Measurements from ENCODE around the gene BET1L. TPM values are rescaled to one million over a fixed set of nuclear protein-coding genes. Genes with fewer than 3 reads are reported as not detected.
A peak's percentile ranks its signal among the peaks of the same experiment; 100 is the strongest.

Gene BET1L
- total and polyA plus RNA-seq, 2 experiments from 2014 or later = 19.5 to 22.8 TPM

DNA sequence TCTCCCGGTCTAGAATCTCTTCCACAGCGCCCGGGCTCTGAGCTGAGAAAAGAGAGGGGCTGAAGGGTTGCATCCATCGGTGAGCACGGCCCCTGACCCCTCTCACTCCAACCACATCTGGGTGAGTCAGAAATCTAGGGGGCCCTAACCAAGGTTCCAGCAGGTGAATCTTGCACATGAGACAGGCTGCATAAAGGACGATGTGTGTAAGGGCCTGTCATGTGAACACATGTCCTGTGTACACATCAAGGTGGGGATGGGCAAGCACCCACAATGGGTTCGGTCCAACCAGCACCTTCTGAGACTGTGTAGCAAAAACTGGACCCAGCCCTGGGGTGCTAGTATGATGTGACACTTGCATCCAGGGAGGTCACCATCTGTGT lies 1.2 kb downstream of the BET1L start:
- H3K27ac ChIP-seq (ENCODE audit: low read depth) = no peak overlapping the region
- ATAC-seq = no peak
- H3K79me2 ChIP-seq (replicated peaks; ENCODE audit: insufficient read depth) = peaks cover 27% of the 10 kb centered on the region
- H3K4me3 Mint-ChIP-seq = peak overlapping the region; percentile 99
- peaks cover 4% of the 10 kb centered on the region for H4K20me1 ChIP-seq (replicated peaks; ENCODE audit: insufficient read depth)
- H3K36me3 ChIP-seq (ENCODE audit: insufficient read depth) = no peaks in the 10 kb centered on the region
- peak overlapping the region; percentile 96 for H3K4me3 ChIP-seq
- H3K4me2 ChIP-seq = peak overlapping the region; percentile 100
- TF ChIP-seq POLR2AphosphoS5 (IDR thresholded peaks at IDR 0.05; ENCODE audit: low read depth) (no peak), EZH2 (IDR thresholded peaks at IDR 0.05; ENCODE audit: low read depth, unreplicated experiment) (no peak), CREB1 (CRISPR knock-in tag; IDR thresholded peaks at IDR 0.05; ENCODE audit: low read depth) (no peak), STAT1 (IDR thresholded peaks at IDR 0.05; ENCODE audit: unreplicated experiment) (no peak), ZNF114 (CRISPR knock-in tag; IDR thresholded peaks at IDR 0.05) (no peak), EZH2phosphoT487 (IDR thresholded peaks at IDR 0.05; ENCODE audit: unreplicated experiment) (no peak)
- TF ChIP-seq, protein P1, sequence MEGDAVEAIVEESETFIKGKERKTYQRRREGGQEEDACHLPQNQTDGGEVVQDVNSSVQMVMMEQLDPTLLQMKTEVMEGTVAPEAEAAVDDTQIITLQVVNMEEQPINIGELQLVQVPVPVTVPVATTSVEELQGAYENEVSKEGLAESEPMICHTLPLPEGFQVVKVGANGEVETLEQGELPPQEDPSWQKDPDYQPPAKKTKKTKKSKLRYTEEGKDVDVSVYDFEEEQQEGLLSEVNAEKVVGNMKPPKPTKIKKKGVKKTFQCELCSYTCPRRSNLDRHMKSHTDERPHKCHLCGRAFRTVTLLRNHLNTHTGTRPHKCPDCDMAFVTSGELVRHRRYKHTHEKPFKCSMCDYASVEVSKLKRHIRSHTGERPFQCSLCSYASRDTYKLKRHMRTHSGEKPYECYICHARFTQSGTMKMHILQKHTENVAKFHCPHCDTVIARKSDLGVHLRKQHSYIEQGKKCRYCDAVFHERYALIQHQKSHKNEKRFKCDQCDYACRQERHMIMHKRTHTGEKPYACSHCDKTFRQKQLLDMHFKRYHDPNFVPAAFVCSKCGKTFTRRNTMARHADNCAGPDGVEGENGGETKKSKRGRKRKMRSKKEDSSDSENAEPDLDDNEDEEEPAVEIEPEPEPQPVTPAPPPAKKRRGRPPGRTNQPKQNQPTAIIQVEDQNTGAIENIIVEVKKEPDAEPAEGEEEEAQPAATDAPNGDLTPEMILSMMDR (conservative IDR thresholded peaks at IDR 0.05; ENCODE audit: low read depth in 2 of 2) = no peak
- no peaks in the 10 kb centered on the region for H3K27me3 ChIP-seq (ENCODE audit: insufficient read depth)
- no peaks in the 10 kb centered on the region for H3K9me2 ChIP-seq (ENCODE audit: insufficient read depth)
- no peaks in the 10 kb centered on the region for H3K9me3 Mint-ChIP-seq
- H3K27me3 Mint-ChIP-seq (ENCODE audit: insufficient read depth, low read depth, poor library complexity) = peaks cover 14% of the 10 kb centered on the region
- DNase-seq (ENCODE audit: low spot score) = no peak
- H3K36me3 Mint-ChIP-seq (ENCODE audit: low read depth) = peaks cover 37% of the 10 kb centered on the region
- H2AFZ ChIP-seq = no peak overlapping the region
- H3K27ac Mint-ChIP-seq = no peak overlapping the region
- H3K4me1 ChIP-seq (ENCODE audit: insufficient read depth) = peaks cover 12% of the 10 kb centered on the region; the same call in 1 of the 2 replicates
- H3F3A ChIP-seq (replicated peaks; ENCODE audit: low read depth) = peaks cover 9% of the 10 kb centered on the region
- H3K4me1 Mint-ChIP-seq = peaks cover 8% of the 10 kb centered on the region; the same call in 2 of the 3 replicates

DNA sequence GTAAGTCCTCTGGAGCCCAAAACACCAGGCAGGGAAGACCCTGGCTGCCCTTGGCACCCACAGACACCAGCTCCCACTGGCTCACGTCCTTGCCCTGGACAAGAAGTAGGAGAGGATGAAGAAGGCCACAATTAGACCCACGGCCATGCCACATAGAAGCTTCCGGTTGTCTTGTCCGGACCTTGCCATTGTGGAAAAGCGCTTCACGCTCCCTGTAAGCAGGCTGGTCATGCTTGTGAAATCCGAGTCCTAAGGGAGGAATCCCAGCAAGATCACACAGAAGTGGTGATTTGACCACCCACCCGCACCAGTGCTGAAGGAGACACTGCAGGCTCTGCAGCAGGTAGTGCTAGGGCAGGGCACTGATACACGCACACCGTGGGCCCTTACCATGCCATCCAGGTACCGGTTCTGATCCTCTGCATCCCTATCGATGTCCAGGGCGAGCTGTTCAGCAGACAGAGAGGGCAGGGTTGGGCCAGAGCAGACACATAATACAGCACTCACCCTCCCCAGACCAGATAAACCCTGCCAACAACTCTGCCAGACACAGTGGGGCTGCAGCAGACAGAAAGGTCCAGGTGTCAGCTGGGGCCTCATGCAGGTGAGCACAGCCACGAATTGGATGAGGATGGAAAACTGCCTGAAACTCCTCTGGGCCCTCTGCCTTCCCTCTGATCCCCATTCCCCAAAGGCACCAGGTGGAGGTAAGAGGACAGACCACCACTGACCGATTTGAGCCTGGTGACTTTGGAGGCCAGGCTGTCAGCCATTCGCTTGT lies 1.8 kb downstream of the BET1L start:
- H3K4me1 Mint-ChIP-seq = peaks cover 8% of the 10 kb centered on the region; the same call in 2 of the 3 replicates
- no peak for DNase-seq (ENCODE audit: low spot score)
- peaks cover 31% of the 10 kb centered on the region for H3K36me3 Mint-ChIP-seq (ENCODE audit: low read depth)
- Histone ChIP-seq H3K27ac (ENCODE audit: low read depth) (no peak overlapping the region), H3F3A (replicated peaks; ENCODE audit: low read depth) (peaks cover 9% of the 10 kb centered on the region), H3K79me2 (replicated peaks; ENCODE audit: insufficient read depth) (peaks cover 27% of the 10 kb centered on the region), H3K9me2 (ENCODE audit: insufficient read depth) (no peaks in the 10 kb centered on the region), H4K20me1 (replicated peaks; ENCODE audit: insufficient read depth) (peaks cover 4% of the 10 kb centered on the region), H3K27me3 (ENCODE audit: insufficient read depth) (no peaks in the 10 kb centered on the region), H3K4me3 (peak overlapping the region; percentile 96; the same call in 1 of the 2 replicates), H3K36me3 (ENCODE audit: insufficient read depth) (no peaks in the 10 kb centered on the region), H3K4me2 (no peak overlapping the region; the same call in 1 of the 2 replicates), H2AFZ (no peak overlapping the region), H3K4me1 (ENCODE audit: insufficient read depth) (peaks cover 12% of the 10 kb centered on the region; the same call in 1 of the 2 replicates)
- H3K27ac Mint-ChIP-seq = no peak overlapping the region
- H3K9me3 Mint-ChIP-seq = no peaks in the 10 kb centered on the region
- peak overlapping the region; percentile 99 for H3K4me3 Mint-ChIP-seq
- H3K27me3 Mint-ChIP-seq (ENCODE audit: insufficient read depth, low read depth, poor library complexity) = peaks cover 14% of the 10 kb centered on the region
- no peak for ATAC-seq
- TF ChIP-seq, protein P2, sequence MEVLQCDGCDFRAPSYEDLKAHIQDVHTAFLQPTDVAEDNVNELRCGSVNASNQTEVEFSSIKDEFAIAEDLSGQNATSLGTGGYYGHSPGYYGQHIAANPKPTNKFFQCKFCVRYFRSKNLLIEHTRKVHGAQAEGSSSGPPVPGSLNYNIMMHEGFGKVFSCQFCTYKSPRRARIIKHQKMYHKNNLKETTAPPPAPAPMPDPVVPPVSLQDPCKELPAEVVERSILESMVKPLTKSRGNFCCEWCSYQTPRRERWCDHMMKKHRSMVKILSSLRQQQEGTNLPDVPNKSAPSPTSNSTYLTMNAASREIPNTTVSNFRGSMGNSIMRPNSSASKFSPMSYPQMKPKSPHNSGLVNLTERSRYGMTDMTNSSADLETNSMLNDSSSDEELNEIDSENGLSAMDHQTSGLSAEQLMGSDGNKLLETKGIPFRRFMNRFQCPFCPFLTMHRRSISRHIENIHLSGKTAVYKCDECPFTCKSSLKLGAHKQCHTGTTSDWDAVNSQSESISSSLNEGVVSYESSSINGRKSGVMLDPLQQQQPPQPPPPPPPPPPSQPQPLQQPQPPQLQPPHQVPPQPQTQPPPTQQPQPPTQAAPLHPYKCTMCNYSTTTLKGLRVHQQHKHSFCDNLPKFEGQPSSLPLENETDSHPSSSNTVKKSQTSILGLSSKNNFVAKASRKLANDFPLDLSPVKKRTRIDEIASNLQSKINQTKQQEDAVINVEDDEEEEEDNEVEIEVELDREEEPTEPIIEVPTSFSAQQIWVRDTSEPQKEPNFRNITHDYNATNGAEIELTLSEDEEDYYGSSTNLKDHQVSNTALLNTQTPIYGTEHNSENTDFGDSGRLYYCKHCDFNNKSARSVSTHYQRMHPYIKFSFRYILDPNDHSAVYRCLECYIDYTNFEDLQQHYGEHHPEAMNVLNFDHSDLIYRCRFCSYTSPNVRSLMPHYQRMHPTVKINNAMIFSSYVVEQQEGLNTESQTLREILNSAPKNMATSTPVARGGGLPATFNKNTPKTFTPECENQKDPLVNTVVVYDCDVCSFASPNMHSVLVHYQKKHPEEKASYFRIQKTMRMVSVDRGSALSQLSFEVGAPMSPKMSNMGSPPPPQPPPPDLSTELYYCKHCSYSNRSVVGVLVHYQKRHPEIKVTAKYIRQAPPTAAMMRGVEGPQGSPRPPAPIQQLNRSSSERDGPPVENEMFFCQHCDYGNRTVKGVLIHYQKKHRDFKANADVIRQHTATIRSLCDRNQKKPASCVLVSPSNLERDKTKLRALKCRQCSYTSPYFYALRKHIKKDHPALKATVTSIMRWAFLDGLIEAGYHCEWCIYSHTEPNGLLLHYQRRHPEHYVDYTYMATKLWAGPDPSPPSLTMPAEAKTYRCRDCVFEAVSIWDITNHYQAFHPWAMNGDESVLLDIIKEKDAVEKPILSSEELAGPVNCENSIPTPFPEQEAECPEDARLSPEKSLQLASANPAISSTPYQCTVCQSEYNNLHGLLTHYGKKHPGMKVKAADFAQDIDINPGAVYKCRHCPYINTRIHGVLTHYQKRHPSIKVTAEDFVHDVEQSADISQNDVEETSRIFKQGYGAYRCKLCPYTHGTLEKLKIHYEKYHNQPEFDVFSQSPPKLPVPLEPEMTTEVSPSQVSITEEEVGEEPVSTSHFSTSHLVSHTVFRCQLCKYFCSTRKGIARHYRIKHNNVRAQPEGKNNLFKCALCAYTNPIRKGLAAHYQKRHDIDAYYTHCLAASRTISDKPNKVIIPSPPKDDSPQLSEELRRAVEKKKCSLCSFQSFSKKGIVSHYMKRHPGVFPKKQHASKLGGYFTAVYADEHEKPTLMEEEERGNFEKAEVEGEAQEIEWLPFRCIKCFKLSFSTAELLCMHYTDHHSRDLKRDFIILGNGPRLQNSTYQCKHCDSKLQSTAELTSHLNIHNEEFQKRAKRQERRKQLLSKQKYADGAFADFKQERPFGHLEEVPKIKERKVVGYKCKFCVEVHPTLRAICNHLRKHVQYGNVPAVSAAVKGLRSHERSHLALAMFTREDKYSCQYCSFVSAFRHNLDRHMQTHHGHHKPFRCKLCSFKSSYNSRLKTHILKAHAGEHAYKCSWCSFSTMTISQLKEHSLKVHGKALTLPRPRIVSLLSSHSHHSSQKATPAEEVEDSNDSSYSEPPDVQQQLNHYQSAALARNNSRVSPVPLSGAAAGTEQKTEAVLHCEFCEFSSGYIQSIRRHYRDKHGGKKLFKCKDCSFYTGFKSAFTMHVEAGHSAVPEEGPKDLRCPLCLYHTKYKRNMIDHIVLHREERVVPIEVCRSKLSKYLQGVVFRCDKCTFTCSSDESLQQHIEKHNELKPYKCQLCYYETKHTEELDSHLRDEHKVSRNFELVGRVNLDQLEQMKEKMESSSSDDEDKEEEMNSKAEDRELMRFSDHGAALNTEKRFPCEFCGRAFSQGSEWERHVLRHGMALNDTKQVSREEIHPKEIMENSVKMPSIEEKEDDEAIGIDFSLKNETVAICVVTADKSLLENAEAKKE (CRISPR knock-in tag; IDR thresholded peaks at IDR 0.05) = no peak
- TF ChIP-seq ZNF331 (CRISPR knock-in tag; IDR thresholded peaks at IDR 0.05; ENCODE audit: low read depth) (no peak), EZH2phosphoT487 (IDR thresholded peaks at IDR 0.05; ENCODE audit: unreplicated experiment) (no peak)
